Measurements from ENCODE around the gene DNM3. TPM values are rescaled to one million over a fixed set of nuclear protein-coding genes. Genes with fewer than 3 reads are reported as not detected.

The DNM3 gene
- total and polyA plus RNA-seq, 2 of the 8 experiments (the other 6 are each of a cell fraction or from before 2014, with no cell fraction given) = 2.0 to 8.5 TPM

DNA sequence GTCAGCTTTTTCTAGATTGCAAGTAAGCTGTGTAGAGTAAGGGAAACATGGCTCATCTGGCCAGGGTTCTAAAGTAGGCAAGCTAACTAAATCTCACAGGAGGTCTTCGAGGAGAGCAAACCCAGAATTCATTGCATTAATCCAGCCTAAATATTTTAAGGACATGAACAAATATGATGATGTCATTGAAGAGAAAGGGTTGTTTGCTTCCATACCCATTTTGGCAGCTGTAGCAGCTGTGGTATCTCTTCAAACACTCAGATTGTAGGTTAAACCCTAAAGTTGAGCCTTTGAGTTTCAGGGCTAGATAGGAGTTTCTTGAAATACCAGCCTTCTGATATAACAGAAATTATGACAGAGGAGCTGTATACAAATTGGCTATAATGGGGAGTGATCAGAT is 378.7 kb downstream of the DNM3 start:
- Histone ChIP-seq H2BK120ac (replicated peaks; ENCODE audit: low read depth, low read length) (no peak overlapping the region), H3K23ac (ENCODE audit: insufficient read length) (no peak overlapping the region), H3K79me2 (ENCODE audit: control insufficient read depth in 1 of 2, insufficient read depth in 2 of 2, low read length in 2 of 2) (no peaks in the 10 kb centered on the region), H3K18ac (ENCODE audit: extremely low read depth, low read length) (no peak overlapping the region), H3K4ac (replicated peaks; ENCODE audit: insufficient read length, low read depth, low read length) (no peak overlapping the region), H4K8ac (ENCODE audit: extremely low read depth, insufficient read depth, low read length) (no peak overlapping the region), H4K20me1 (replicated peaks in 1 of 2; ENCODE audit: control insufficient read depth in 1 of 2, insufficient read depth in 2 of 2, low read length in 2 of 2) (no peaks in the 10 kb centered on the region), H4K91ac (replicated peaks; ENCODE audit: insufficient read length, low read length) (no peak overlapping the region), H3K4me3 (ENCODE audit: extremely low read depth in 1 of 4, insufficient read depth in 2 of 4, low read depth in 3 of 4, low read length in 4 of 4) (no peak overlapping the region), H2BK20ac (ENCODE audit: low read length) (no peak overlapping the region), H3K79me1 (ENCODE audit: low read depth, low read length) (no peaks in the 10 kb centered on the region), H3K14ac (ENCODE audit: insufficient read length) (no peak overlapping the region), H3K4me2 (ENCODE audit: insufficient read depth in 1 of 2, low read depth in 2 of 2, low read length in 2 of 2) (no peak overlapping the region), H3K9ac (replicated peaks in 1 of 4; ENCODE audit: extremely low read depth in 1 of 4, low read depth in 3 of 4, low read length in 3 of 4) (no peak overlapping the region), H2BK15ac (ENCODE audit: low read length) (no peak overlapping the region), H2BK5ac (ENCODE audit: low read depth, low read length) (no peak overlapping the region), H3K27me3 (replicated peaks in 1 of 4; ENCODE audit: control insufficient read depth in 3 of 4, extremely low read depth in 1 of 4, insufficient read depth in 3 of 4, low read length in 3 of 4) (no peaks in the 10 kb centered on the region), H4K5ac (ENCODE audit: insufficient read length, low read depth, low read length) (no peak overlapping the region), H3K27ac (ENCODE audit: low read depth, low read length) (no peak overlapping the region), H3K4me1 (replicated peaks in 1 of 4; ENCODE audit: control insufficient read depth in 3 of 4, insufficient read depth in 4 of 4, low read length in 3 of 4) (no peaks in the 10 kb centered on the region), H3K36me3 (ENCODE audit: control insufficient read depth in 2 of 4, insufficient read depth in 4 of 4, low read length in 3 of 4) (no peaks in the 10 kb centered on the region), H2AFZ (ENCODE audit: low read length) (no peak overlapping the region), H3K23me2 (ENCODE audit: low read depth, low read length) (no peaks in the 10 kb centered on the region), H3K9me3 (ENCODE audit: insufficient read depth in 2 of 2, low read depth in 1 of 2, low read length in 1 of 2) (no peaks in the 10 kb centered on the region), H2AK5ac (ENCODE audit: low read depth, low read length) (no peak overlapping the region), H3K56ac (replicated peaks; ENCODE audit: insufficient read length, low read depth, low read length) (no peak overlapping the region), H2BK12ac (ENCODE audit: low read depth, low read length) (no peak overlapping the region)
- no peak for TF ChIP-seq GABPA (IDR thresholded peaks at IDR 0.05; ENCODE audit: borderline replicate concordance, insufficient read depth, low read length)
- no peak for TF ChIP-seq BACH1 (IDR thresholded peaks at IDR 0.05; ENCODE audit: low read length)
- no peak for TF ChIP-seq TEAD4 (IDR thresholded peaks at IDR 0.05; ENCODE audit: low read depth, low read length)
- TF ChIP-seq CHD1 (IDR thresholded peaks at IDR 0.05; ENCODE audit: low read depth, low read length) = no peak
- TF ChIP-seq POLR2A (IDR thresholded peaks at IDR 0.05; ENCODE audit: control extremely low read depth in 1 of 2, low read depth in 2 of 2, low read length in 2 of 2) = no peak
- no peak for TF ChIP-seq CEBPB (IDR thresholded peaks at IDR 0.05; ENCODE audit: low read depth, low read length)
- TF ChIP-seq KDM1A (IDR thresholded peaks at IDR 0.05; ENCODE audit: borderline replicate concordance, low read length) = no peak
- no peak for TF ChIP-seq RXRA (IDR thresholded peaks at IDR 0.05; ENCODE audit: insufficient read depth, low read depth, low read length)
- TF ChIP-seq TAF7 (optimal IDR thresholded peaks at IDR 0.05; ENCODE audit: borderline replicate concordance, low read depth, low read length) = no peak
- TF ChIP-seq JUND (IDR thresholded peaks at IDR 0.05; ENCODE audit: low read length) = no peak
- TF ChIP-seq FOSL1 (IDR thresholded peaks at IDR 0.05; ENCODE audit: insufficient read depth, low read depth, low read length) = no peak
- no peak for TF ChIP-seq RFX5 (IDR thresholded peaks at IDR 0.05; ENCODE audit: borderline replicate concordance, low read depth, low read length)
- FAIRE-seq = no peak
- WGBS, 2 experiments (ENCODE audit: extremely low coverage in 1 of 2, insufficient coverage in 1 of 2, insufficient read length in 1 of 2, insufficient replicate concordance in 2 of 2, low coverage in 1 of 2, low lambda C conversion rate in 2 of 2, missing lambda C conversion rate in 1 of 2) = 89% methylated on average over 1 of the region's 1 CpG; no CpG with 5 or more reads in 1 of the 2 experiments
- ChIA-PET POLR2A (ENCODE audit: partially characterized antibody) (no interaction called here), CTCF (ENCODE audit: partially characterized antibody) (interaction anchor here (0.6 to 1.5 kb wide), 2 partner anchors 181 to 953 kb away, joined by 3 read pairs; no protein-coding TSS in a partner anchor)
- no peak for DNase-seq (ENCODE audit: low read depth in 1 of 2, low spot score in 2 of 2)

Data from H1 (cell line).